NCI-H510A treated with DMSO at 0.1 percent for 48 hours (cell line): Measurements from ENCODE around the gene CELA1.
"Not testable (repeated sequence)": the region's sequence is repeated elsewhere in the genome, so short reads cannot be mapped to it uniquely, and the experiment has no call there.

Experiments
- DNase-seq: peaks from one replicate; lab custom pipeline; 2025; lab: John Stamatoyannopoulos, UW

CELA1 gene

GRCh38 chr12:51343201-51343600 is 3.3 kb downstream of the CELA1 start:
- DNase-seq = no peak

GRCh38 chr12:51342416-51342815 is 4.1 kb downstream of the CELA1 start:
- no peak for DNase-seq

- DNase-seq = peak; percentile 88
These were observed 5.0 kb downstream of the CELA1 start for GRCh38 chr12:51341251-51342007.

GRCh38 chr12:51339750-51340149 is 6.7 kb downstream of the CELA1 start:
- DNase-seq = no peak

GRCh38 chr12:51337336-51337735 is 9.1 kb downstream of the CELA1 start:
- not testable (repeated sequence) for DNase-seq

- DNase-seq = no peak
These were observed 10.5 kb downstream of the CELA1 start for GRCh38 chr12:51335931-51336330.

GRCh38 chr12:51334764-51335163 is 11.7 kb downstream of the CELA1 start:
- no peak for DNase-seq

- no peak for DNase-seq
These were observed 12.9 kb downstream of the CELA1 start for GRCh38 chr12:51333536-51333935.

- DNase-seq = no peak
These were observed 16.3 kb downstream of the CELA1 start for GRCh38 chr12:51330186-51330585.

GRCh38 chr12:51329742-51330141 is 16.7 kb downstream of the CELA1 start:
- no peak for DNase-seq

GRCh38 chr12:51328587-51328986 is 17.9 kb downstream of the CELA1 start:
- no peak for DNase-seq

GRCh38 chr12:51326698-51327439 is 19.6 kb downstream of the CELA1 start:
- no peak for DNase-seq

GRCh38 chr12:51324953-51325352 is 21.5 kb downstream of the CELA1 start:
- DNase-seq = no peak

GRCh38 chr12:51323966-51324895 is 22.2 kb downstream of the CELA1 start, which contains the start of gene BIN2:
Gene BIN2 (minus strand): TSS chr12:51324174. CDS start chr12:51324102, 72 bp downstream.
- no peak for DNase-seq

- DNase-seq = no peak
These were observed 23.0 kb downstream of the CELA1 start for GRCh38 chr12:51323317-51323960.

- DNase-seq = no peak
These were observed 24.0 kb downstream of the CELA1 start for GRCh38 chr12:51322452-51322851.

- DNase-seq = no peak
These were observed 24.6 kb downstream of the CELA1 start for GRCh38 chr12:51321882-51322281.

GRCh38 chr12:51320695-51321320 is 25.7 kb downstream of the CELA1 start:
- DNase-seq = no peak

- no peak for DNase-seq
These were observed 26.2 kb downstream of the CELA1 start for GRCh38 chr12:51320311-51320694.

- no peak for DNase-seq
These were observed 27.5 kb downstream of the CELA1 start for GRCh38 chr12:51318846-51319599.
